ENCODE measurements around the gene C19orf73.

DNA sequence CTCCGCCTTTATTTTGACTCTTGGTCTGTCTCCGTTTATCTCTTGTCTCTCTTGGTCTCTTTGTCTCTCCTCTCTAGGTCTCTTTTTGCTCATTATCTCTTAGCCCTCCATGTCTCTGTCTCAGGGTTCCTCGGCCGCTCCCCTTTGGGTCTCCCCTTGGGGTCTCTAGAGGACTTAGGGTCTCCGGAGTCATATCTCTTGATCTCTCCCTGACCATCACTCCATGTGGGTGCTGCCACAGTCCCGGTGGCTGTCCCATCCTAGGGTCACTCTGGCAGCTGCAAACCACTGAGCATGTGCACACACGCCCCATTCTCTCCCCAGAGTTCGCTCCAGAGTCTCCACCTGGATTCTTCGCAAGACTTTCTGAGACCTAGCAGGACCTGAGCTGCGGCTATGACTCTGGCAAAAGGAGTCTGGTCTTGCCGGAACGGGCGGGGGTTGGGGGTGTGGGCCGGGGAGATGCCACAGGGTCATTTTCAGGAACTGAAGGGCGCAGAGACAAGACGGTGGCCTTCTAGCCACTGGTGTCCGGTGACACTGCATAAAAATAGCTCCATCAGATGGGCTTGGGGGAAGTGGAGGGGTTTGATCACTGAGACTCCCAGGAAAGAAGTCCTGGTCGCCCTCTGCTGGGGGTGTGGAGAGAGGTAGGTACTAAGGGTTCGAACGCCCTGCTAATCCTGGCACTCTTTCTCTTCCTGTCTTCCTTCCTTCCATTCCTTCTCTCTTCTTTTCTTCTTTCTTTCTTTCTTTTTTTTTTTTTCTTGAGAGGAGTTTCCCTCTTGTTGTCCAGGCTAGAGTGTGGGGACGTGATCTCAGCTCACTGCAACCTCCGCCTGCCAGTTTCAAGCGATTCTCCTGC is 45.2 kb downstream of the C19orf73 start:
- TF ChIP-seq, protein P1, sequence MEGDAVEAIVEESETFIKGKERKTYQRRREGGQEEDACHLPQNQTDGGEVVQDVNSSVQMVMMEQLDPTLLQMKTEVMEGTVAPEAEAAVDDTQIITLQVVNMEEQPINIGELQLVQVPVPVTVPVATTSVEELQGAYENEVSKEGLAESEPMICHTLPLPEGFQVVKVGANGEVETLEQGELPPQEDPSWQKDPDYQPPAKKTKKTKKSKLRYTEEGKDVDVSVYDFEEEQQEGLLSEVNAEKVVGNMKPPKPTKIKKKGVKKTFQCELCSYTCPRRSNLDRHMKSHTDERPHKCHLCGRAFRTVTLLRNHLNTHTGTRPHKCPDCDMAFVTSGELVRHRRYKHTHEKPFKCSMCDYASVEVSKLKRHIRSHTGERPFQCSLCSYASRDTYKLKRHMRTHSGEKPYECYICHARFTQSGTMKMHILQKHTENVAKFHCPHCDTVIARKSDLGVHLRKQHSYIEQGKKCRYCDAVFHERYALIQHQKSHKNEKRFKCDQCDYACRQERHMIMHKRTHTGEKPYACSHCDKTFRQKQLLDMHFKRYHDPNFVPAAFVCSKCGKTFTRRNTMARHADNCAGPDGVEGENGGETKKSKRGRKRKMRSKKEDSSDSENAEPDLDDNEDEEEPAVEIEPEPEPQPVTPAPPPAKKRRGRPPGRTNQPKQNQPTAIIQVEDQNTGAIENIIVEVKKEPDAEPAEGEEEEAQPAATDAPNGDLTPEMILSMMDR (IDR thresholded peaks at IDR 0.05), result no peak
- no peak for TF ChIP-seq POLR2A (IDR thresholded peaks at IDR 0.05)

Measured in lower leg skin (tissue), 3 donors.